ENCODE measurements around the gene TEN1. TPM values are rescaled to one million over a fixed set of nuclear protein-coding genes. Genes with fewer than 3 reads are reported as not detected.

TEN1 gene
- total and polyA plus RNA-seq, 9 of the 15 experiments (the other 6 are each of a cell fraction or from before 2014, with no cell fraction given), result 1.3 to 25.7 (median 10.1) TPM

DNA sequence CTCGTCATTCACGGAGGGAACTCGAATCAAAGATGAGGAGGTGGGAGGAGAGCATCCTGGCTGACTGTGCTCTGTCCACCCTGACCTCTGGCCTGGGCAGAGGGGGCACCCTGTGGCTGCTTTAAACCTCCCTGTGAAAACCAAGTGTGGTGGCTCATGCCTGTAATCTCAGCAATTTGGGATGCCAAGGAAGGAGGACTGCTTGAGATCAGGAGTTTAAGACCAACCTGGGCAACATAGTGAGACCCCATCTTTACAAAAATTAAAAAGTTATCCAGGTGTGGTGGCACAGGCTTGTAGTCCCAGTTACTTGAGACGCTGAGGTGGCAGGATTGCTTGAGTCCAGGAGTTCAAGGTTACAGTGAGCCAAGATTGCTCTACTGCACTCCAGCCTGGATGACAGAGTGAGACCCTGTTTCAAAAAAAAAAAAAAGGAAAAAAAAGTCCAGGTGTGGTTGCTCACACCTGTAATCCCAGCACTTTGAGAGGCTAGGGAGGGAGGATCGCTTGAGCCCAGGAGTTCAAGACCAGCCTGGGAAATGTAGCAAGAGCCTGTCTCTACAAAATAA, 15.8 kb downstream of the TEN1 start (continued):
- TF ChIP-seq, protein P1, sequence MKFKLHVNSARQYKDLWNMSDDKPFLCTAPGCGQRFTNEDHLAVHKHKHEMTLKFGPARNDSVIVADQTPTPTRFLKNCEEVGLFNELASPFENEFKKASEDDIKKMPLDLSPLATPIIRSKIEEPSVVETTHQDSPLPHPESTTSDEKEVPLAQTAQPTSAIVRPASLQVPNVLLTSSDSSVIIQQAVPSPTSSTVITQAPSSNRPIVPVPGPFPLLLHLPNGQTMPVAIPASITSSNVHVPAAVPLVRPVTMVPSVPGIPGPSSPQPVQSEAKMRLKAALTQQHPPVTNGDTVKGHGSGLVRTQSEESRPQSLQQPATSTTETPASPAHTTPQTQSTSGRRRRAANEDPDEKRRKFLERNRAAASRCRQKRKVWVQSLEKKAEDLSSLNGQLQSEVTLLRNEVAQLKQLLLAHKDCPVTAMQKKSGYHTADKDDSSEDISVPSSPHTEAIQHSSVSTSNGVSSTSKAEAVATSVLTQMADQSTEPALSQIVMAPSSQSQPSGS (CRISPR knock-in tag; IDR thresholded peaks at IDR 0.05), result no peak
- TF ChIP-seq CTBP1 (IDR thresholded peaks at IDR 0.05; ENCODE audit: borderline replicate concordance), result no peak
- no peak for TF ChIP-seq ZKSCAN8 (CRISPR knock-in tag; IDR thresholded peaks at IDR 0.05)
- no peak for TF ChIP-seq CHCHD3 (CRISPR knock-in tag; IDR thresholded peaks at IDR 0.05)
- TF ChIP-seq RFX7 (CRISPR knock-in tag; IDR thresholded peaks at IDR 0.05), result no peak
- no peak for TF ChIP-seq PRPF4 (IDR thresholded peaks at IDR 0.05; ENCODE audit: insufficient read depth, low read depth, low read length, poor library complexity, severe bottlenecking)
- TF ChIP-seq, protein P2, sequence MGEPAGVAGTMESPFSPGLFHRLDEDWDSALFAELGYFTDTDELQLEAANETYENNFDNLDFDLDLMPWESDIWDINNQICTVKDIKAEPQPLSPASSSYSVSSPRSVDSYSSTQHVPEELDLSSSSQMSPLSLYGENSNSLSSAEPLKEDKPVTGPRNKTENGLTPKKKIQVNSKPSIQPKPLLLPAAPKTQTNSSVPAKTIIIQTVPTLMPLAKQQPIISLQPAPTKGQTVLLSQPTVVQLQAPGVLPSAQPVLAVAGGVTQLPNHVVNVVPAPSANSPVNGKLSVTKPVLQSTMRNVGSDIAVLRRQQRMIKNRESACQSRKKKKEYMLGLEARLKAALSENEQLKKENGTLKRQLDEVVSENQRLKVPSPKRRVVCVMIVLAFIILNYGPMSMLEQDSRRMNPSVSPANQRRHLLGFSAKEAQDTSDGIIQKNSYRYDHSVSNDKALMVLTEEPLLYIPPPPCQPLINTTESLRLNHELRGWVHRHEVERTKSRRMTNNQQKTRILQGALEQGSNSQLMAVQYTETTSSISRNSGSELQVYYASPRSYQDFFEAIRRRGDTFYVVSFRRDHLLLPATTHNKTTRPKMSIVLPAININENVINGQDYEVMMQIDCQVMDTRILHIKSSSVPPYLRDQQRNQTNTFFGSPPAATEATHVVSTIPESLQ (CRISPR knock-in tag; IDR thresholded peaks at IDR 0.05), result no peak
- TF ChIP-seq, protein P3, sequence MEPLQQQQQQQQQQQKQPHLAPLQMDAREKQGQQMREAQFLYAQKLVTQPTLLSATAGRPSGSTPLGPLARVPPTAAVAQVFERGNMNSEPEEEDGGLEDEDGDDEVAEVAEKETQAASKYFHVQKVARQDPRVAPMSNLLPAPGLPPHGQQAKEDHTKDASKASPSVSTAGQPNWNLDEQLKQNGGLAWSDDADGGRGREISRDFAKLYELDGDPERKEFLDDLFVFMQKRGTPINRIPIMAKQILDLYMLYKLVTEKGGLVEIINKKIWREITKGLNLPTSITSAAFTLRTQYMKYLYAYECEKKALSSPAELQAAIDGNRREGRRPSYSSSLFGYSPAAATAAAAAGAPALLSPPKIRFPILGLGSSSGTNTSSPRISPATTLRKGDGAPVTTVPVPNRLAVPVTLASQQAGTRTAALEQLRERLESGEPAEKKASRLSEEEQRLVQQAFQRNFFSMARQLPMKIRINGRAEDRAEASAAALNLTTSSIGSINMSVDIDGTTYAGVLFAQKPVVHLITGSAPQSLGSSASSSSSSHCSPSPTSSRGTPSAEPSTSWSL (CRISPR knock-in tag; IDR thresholded peaks at IDR 0.05; ENCODE audit: borderline replicate concordance), result no peak
- no peak for TF ChIP-seq ZNF76 (CRISPR knock-in tag; IDR thresholded peaks at IDR 0.05; ENCODE audit: borderline replicate concordance)
